DOHH2 (cell line): ENCODE data around the gene NMD3.

ENCODE experiments used
- H3F3A ChIP-seq: fragments of 200-600 bp; sonication (generic), shearing (Covaris generic); 2 replicates; pipeline ENCODE4 v1.6.0; 2016; ENCODE audit warnings: antibody characterized with exemption, mild to moderate bottlenecking; ENCODE audit not compliant: control insufficient read depth, insufficient read depth
- H3K27ac ChIP-seq: fragments of 200-600 bp; sonication (generic); 2 replicates; pipeline ENCODE4 v1.5.1; 2014; ENCODE audit warnings: low read depth, mild to moderate bottlenecking, low read length, moderate library complexity
- H3K27me3 ChIP-seq: fragments of 200-600 bp; sonication (generic); 2 replicates; pipeline ENCODE4 v1.6.1; 2014; ENCODE audit warnings: mild to moderate bottlenecking, low read length, mixed read lengths; ENCODE audit not compliant: control insufficient read depth
- H3K36me3 ChIP-seq: fragments of 200-600 bp; sonication (generic); 2 replicates; pipeline ENCODE4 v1.6.1; 2014; ENCODE audit warnings: mild to moderate bottlenecking, low read length, moderate library complexity, mixed read lengths; ENCODE audit not compliant: control insufficient read depth
- H3K4me1 ChIP-seq: fragments of 200-600 bp; sonication (generic); 2 replicates; pipeline ENCODE4 v1.6.1; 2014; ENCODE audit warnings: mild to moderate bottlenecking, low read length, mixed read lengths; ENCODE audit not compliant: control insufficient read depth
- H3K4me2 ChIP-seq: fragments of 200-600 bp; sonication (generic); 2 replicates; pipeline ENCODE4 v1.6.0; 2014; ENCODE audit warnings: mild to moderate bottlenecking, low read length, moderate library complexity
- H3K4me3 ChIP-seq: fragments of 200-600 bp; sonication (generic); 2 replicates; pipeline ENCODE4 v1.5.1; 2014; ENCODE audit warnings: mild to moderate bottlenecking, low read length, mixed read lengths
- H3K79me2 ChIP-seq: fragments of 200-600 bp; sonication (generic); 2 replicates; pipeline ENCODE4 v1.6.1; 2014; ENCODE audit warnings: mild to moderate bottlenecking, low read length, mixed read lengths; ENCODE audit not compliant: control insufficient read depth
- H3K9me2 ChIP-seq: fragments of 200-600 bp; sonication (generic); replicated peaks from 2 replicates; pipeline ENCODE4 v1.6.1; 2014; ENCODE audit warnings: mild to moderate bottlenecking, low read length, mixed read lengths; ENCODE audit not compliant: control insufficient read depth
- H3K9me3 ChIP-seq: fragments of 200-600 bp; sonication (generic); 2 replicates; pipeline ENCODE4 v1.6.1; 2014; ENCODE audit warnings: antibody characterized with exemption, low read length, mixed read lengths; ENCODE audit not compliant: control insufficient read depth, insufficient read depth
- H4K20me1 ChIP-seq: fragments of 200-600 bp; sonication (generic); 2 replicates; pipeline ENCODE4 v1.6.0; 2014; ENCODE audit warnings: low read depth, mild to moderate bottlenecking, antibody characterized with exemption, low read length, moderate library complexity; ENCODE audit not compliant: control insufficient read depth, insufficient read depth
- CTCF ChIP-seq: fragments of 200-600 bp; sonication (generic); IDR thresholded peaks from one replicate; pipeline ENCODE4 v1.5.1; 2014; ENCODE audit warnings: antibody characterized with exemption, mild to moderate bottlenecking, low read depth, low read length; ENCODE audit not compliant: poor library complexity, severe bottlenecking
- EZH2phosphoT487 ChIP-seq: fragments of 200-600 bp; sonication (generic); IDR thresholded peaks from 2 replicates; pipeline ENCODE4 v1.6.1; 2017; ENCODE audit warnings: borderline replicate concordance, mild to moderate bottlenecking, antibody characterized with exemption, low read length, moderate library complexity, mixed read lengths

The NMD3 gene

GRCh38 chr3:161219495-161219894 lies 1.6 kb upstream of the NMD3 start:
- H3K27ac ChIP-seq: no peak overlapping the region
- peaks cover 29% of the 10 kb centered on the region for H3K4me1 ChIP-seq
- peaks cover 21% of the 10 kb centered on the region for H3K36me3 ChIP-seq
- peaks cover 13% of the 10 kb centered on the region; the same call in 1 of the 2 replicates for H4K20me1 ChIP-seq
- TF ChIP-seq CTCF (no peak), EZH2phosphoT487 (no peak)
- H3K4me2 ChIP-seq: no peak overlapping the region
- H3K9me2 ChIP-seq: no peaks in the 10 kb centered on the region
- no peaks in the 10 kb centered on the region for H3K9me3 ChIP-seq
- H3K79me2 ChIP-seq: peaks cover 40% of the 10 kb centered on the region
- no peak overlapping the region for H3K4me3 ChIP-seq
- no peaks in the 10 kb centered on the region for H3F3A ChIP-seq
- H3K27me3 ChIP-seq: no peaks in the 10 kb centered on the region

GRCh38 chr3:161221806-161222600 lies 892 bp downstream of the NMD3 start:
- Histone ChIP-seq H3K9me2 (no peaks in the 10 kb centered on the region), H3K27ac (peak overlapping the region; percentile 48), H3K4me3 (peak overlapping the region; percentile 89), H4K20me1 (peaks cover 13% of the 10 kb centered on the region; the same call in 1 of the 2 replicates), H3K4me2 (peak overlapping the region; percentile 88), H3K4me1 (peaks cover 30% of the 10 kb centered on the region), H3F3A (no peaks in the 10 kb centered on the region; the same call in 1 of the 2 replicates), H3K27me3 (no peaks in the 10 kb centered on the region), H3K36me3 (peaks cover 45% of the 10 kb centered on the region), H3K9me3 (no peaks in the 10 kb centered on the region), H3K79me2 (peaks cover 65% of the 10 kb centered on the region)
- no peak for TF ChIP-seq EZH2phosphoT487
- TF ChIP-seq CTCF: no peak

- Histone ChIP-seq H3K79me2 (peaks cover 68% of the 10 kb centered on the region), H3K4me2 (peak overlapping the region; percentile 88), H3K27ac (no peak overlapping the region), H3K27me3 (no peaks in the 10 kb centered on the region), H3K9me3 (no peaks in the 10 kb centered on the region), H3K9me2 (no peaks in the 10 kb centered on the region), H3K4me1 (peaks cover 30% of the 10 kb centered on the region), H3K36me3 (peaks cover 48% of the 10 kb centered on the region), H3K4me3 (peak overlapping the region; percentile 89), H3F3A (no peaks in the 10 kb centered on the region; the same call in 1 of the 2 replicates), H4K20me1 (peaks cover 13% of the 10 kb centered on the region; the same call in 1 of the 2 replicates)
- TF ChIP-seq CTCF (no peak), EZH2phosphoT487 (no peak)
These were observed 1.6 kb downstream of the NMD3 start for GRCh38 chr3:161222662-161223061.
